ENCODE results near the gene PBRM1.
"Not testable (repeated sequence)": the region's sequence is repeated elsewhere in the genome, so short reads cannot be mapped to it uniquely, and the experiment has no call there.

The PBRM1 gene

DNA sequence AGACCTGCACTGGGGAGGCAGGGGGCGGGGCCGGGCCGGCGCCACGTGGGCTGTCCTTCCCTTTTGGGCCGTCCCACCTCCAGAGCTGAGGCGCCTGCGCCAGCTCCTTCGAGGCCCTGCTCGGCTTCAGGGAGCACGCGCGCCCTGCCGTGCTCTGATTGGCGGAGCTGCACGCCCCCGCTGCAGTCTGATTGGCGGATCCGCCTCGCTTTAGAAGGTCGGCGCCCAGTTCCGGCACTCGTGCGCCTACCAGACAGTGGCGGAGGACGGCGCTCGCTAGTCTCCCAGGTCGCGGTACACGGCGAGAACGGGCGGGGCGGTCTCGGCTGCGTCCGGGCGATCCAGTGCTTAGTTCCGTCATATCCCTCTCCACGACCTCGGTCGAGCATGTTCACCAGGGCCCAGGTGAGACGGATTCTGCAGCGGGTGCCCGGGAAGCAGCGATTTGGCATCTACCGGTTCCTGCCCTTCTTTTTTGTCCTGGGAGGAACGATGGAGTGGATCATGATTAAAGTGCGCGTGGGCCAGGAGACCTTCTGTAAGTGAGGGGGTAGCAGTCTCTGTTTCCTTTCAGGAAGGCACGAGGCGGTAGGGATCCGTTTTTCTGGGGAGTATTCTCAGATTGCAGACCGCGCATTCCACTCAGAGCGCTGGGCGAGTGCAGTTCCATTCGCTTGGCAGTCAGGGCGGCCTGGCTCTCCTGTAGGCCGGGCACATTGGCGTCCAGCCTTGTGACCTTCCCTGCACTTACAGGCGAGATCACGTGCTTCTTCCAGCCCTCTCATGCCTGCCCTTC, 149.1 kb downstream of the PBRM1 start, which contains the start of gene UQCC5:
Gene UQCC5, plus strand, starts transcription at position 237 of the 796 bp plus-strand sequence. Its CDS starts 151 bp downstream, at position 388.
- DNase-seq (ENCODE audit: low spot score) = peak; percentile 98

DNA sequence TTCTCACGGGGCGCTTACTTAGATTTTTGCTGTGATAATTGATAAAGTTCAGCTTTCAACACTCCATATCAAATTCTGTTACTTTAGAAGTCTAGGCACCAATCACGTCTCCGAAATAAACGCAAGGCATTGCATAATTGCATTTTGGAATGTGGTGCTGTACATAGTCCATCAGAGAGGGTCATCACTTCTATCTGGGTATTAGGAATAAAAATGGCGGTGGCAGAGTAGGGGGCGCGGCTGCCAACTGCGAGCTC, 149.7 kb downstream of the PBRM1 start:
- DNase-seq (ENCODE audit: low spot score) = no peak

DNA sequence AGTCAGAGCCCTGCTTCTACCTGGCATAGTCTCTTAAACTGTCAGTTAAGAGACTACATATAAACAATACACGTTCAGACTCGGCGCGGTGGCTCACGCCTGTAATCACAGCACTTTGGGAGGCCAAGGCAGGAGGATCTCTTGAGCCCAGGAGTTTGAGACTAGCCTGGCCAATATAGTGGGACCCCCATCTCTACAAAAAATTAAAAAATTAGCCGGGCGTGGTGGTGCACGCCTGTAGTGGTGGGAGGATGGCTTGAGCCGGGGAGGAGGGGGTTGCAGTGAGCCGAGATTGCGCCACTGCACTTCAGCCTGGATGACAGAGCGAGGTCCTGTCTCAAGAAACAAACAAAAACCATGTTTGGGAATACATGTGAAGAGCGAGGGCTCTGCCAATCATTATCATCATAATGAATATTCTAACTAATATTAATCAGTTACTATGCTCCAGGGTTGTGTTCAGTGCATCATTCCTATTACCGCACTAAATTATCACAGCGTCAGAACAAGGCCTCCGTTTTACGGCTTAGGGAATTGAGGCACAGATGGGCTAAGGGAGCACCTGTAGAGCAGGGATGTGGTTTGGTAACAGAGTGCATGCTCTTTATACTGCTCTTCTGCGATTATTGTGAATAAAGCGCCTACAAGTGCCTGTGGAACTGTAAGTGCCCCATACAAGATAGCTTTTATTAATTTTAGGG, 150.2 kb downstream of the PBRM1 start:
- no peak for DNase-seq (ENCODE audit: low spot score)

DNA sequence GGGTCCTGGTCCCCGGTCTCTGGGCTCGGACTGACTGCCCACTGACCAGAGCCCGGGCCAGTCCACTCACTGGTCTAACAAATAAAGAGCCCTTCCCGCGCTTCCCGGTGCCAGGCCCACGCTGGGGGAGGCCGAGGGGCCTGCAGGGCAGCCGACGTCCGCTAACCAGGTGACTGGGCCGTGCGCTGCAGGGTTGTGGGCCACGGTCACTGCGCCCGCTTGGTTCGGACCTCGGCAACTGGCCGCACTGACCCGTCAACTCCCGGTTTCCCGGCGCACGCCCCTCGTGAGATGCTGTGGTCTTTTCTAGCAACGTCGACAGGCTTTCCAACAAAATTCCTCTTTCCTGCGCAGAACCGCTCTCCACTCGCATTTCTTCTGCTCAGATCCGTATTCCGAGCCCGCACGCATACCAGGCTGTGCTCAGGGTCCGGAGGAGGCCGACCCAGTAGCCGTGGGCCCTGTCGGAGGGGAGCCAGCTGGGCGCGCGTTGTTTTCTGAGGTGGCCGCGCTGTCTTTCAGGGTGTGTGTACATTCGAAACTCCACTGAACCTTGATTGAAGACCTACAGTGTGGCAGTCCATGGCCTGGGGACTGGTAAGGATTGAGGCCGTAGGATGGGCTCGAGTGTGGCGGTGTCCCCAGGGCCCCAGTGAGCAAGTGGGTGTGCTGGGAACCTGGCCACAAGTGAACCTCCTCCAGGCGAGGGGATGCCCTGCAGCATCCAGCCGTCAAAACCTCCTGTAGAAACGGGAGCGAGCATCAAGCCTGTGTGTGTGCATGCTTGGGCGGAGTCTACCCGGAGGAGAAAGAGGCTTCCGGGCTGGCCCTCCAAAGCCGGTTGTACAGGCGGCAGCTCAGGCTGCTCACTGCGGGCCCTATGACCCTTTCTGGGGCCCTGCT, 151.2 kb downstream of the PBRM1 start:
- DNase-seq (ENCODE audit: low spot score) = no peak

DNA sequence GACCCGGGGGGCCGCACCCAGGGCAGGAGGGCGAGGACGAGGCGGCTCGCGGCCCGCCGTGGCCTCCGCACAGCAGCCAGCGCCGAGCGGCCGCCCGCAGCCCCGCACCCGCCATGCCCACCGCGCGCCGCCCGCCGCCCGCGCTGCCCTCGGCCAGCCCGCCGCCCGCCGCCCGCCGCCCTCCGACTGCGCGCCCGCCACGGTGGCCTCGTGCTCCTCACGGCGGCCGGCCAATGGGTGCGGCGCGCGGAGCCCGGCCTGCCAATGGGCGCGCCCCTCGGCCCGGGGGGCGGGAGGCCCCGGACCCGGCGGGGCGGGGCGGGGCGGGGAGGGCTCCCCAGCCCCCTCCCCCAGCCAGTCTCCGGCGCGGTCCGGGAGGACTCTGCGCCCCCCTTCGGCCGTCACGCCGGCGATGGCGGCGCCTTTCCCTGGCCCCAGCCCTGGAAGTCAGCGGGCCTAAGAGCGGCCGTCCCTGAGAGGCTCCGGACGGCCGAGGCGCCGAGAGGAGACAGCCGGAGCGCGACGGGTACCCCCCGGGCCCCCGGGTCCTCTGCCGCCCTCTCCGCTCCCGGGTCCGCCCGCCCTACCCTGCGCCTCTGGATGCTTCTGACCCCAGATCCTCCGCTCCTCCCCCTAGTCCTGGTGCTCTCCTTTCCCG, 152.0 kb downstream of the PBRM1 start, which contains the start of gene NT5DC2:
Gene NT5DC2, minus strand, starts transcription at position 235 of the 658 bp plus-strand sequence. Its CDS starts 120 bp downstream, at position 115.
- DNase-seq (ENCODE audit: low spot score) = peak; percentile 53

DNA sequence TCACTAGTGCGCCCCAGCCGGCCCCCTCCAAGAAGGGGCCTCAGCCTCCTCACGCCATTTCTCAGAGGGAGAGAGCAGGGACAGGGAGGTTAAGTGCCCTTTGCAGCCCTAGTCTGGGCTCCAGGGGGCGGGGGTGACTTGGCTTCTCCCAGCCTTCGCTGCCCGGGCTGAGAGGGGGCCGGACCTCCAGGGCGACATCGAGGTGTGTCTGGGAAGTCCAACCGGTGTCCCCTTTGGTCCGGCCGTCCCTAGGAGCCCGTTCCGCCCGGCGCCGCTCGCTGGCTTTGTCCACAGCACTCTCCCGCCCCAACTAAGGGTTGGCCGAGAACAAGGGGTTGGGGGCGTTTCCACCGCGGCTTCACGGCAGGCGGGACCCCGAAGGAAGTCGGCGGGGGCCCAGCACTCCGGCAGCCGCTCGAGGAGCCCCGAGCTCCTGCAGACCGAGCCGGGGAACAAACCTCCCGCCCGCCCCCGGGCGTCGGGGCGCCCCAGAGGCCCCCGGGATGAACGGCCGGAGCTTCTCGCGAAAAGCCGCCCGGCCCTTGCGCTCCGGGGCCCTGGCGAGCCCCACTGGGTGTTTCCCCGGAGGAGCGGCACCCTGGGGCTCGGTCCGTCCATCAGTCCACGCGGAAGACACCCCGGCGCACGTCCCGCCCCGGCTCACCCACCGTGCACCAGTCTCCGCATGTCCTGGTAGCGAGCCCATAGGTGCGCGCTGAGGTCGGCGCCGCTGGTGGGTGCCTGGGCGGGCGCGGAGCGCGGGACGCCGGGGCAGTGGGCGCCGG, 152.7 kb downstream of the PBRM1 start:
- no peak for DNase-seq (ENCODE audit: low spot score)

DNA sequence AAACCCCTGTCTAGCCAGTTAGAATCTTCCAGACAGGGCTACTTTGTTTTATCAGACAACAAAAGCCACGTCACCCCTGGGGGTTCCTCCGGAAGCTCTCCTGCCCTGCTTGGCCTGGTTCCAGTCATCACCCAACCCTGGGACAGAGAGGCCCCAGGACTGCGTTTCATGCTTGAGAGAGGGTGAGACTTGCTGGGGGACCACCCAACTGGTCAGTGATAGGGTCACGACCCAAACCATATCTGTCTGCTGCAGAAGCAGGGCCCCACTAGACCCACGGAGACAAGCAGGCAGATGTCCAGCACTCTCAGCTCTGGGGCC, 153.2 kb downstream of the PBRM1 start:
- no peak for DNase-seq (ENCODE audit: low spot score)

DNA sequence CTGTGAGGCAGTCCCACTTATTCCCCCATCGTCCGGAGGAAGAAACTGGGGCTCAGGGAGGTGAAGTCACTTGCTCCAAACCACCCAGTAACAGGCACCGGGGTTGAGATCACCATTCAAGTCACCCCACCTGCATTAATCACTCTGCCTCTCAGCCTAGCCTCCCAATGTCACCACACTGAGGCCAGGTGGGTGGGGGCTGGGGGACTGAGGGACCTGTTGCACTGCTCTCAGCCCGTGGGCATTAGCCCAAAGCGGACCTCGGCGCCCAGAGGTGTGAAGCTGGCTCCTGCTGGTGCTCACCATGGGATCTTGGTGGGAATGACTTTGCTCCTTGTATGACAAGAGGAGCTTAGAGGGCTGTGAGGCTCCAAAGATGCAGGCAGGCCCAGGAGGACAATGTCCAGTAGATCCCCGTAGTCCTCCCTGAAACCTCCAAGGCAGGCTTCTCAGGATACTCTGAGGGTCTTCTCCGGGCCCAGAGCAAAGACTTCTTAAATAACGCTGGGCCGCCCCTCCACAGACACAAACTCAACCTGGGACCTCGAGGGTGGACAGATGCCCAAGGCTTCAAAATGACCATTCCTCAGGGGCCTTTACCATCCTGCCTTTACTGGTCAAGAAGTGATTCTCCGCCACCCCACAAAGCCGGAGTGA, 153.7 kb downstream of the PBRM1 start:
- no peak for DNase-seq (ENCODE audit: low spot score)

DNA sequence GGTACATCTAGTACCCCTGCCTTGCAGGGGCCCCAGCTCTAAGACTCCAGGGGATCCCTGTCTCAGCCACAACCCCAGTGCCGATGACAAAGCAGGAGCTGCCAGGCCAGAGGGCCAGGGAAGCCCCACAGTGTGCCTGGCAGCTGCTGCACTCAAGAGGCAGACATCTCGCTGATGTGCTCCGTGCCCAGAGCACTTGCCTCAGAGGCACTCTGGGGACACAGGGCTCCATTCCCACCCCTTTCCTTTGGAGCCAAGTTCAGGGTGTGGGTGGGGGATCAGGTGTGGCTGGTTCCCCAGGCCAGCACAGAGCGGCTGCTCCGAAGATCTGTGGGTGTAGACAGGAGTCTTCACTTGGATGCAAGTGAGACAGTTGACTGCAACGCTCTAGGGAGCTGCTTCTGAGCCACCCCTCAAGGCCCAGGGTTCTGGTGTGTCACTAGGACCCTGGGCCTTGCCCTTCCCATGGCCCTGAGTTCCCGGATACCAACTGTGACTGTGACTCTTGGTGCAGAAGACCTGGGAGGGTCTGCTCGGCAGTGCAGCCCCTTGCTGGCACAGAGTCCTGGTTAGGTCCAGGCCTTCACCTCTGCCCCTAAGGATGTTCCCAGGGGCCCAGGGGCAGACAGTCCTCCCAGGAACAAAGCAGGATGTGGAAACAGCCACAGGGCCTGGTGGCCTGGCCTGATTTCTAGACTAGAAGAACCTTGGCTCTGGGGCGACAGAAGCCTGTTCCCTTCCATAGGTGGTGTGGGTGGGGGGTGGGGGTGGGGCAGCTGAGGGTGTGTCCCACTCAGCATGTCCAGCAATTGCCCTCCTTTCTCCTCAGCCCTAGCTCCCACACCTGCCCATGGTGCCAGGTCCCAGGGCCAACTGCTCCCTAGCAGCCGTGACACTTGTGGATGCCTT, 154.5 kb downstream of the PBRM1 start:
- no peak for DNase-seq (ENCODE audit: low spot score)

DNA sequence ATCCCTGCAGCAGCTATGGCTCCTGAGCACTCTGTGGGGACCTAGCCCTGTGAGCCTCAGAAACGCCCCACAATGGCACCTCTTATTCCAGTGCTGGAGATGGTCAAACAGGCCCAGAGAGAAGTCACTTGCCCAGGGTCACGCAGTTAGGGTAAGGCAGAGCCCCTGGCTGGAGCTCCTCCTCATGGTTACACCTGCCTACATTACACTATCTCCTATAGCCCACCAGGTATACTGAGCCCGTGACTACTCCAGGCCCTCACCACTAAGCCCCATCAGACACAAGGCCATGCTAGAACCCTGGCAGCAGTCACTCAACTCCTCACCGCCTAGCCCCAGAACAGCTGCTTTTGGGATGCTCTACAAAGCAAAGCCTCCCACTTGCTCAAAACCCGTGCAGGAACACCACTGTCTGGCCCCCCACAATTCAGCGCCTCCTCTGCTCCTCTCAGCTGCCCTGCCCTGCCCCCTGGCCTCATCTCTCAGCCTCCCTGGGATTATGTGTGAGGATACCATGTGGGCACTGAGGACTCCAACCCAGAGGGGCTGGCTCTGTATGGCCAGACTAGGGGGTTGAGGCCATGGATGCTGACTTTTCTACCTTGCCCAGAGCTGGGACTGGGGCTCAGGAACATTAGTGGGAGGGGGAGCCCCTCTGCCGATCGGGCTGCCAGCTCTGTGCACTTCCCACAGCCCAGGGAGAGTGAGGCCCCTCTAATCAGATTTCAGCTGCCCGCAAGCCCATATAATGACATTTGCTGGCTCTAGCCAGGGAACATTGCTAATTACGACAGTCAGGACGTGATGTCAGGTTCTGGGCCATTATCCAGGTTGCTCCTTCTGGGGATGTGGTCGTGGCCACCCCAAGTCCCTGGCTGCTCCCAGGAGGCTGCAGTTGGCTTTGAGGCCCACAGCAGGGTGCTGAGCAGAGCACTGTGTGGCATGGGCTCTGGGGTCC, 156.1 kb downstream of the PBRM1 start:
- no peak for DNase-seq (ENCODE audit: low spot score)

DNA sequence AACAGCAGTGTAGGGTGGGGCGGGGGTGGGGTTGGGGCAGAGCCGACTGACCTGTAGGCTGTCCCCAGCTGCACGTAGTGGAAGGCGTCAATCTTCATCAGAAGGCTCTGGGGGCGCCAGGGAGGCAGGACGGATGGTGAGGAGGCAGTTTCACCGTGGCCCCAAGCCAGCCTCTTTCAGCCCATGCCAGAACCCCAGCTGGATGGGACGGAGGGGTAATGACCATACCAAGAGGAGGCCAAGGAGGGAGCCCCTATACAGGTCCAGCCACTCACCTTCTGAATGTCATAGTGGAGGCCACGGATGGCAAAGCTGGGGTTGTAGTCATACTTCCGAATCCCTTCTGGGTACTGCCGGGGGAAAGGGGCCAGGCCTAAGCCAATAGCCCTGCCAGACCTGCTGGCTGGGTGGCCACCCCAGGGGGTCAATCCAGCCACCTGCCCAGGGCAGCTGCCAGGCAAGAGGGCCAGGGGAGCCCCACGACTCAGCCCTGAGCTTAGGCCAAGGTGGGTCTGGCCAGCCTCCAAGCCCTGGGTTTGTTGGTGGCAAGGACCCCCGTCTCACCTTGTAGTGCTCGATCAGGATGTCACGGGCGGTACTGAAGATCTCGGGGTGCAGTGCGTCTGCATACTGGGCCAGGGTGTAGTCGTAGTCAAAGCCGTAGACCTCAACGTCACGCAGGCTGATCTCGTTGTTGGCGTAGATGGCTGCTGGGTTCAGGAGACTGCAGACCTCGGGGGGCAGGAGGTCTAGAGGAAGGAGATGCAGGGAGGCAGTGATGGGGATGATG, 156.9 kb downstream of the PBRM1 start:
- no peak for DNase-seq (ENCODE audit: low spot score)

DNA sequence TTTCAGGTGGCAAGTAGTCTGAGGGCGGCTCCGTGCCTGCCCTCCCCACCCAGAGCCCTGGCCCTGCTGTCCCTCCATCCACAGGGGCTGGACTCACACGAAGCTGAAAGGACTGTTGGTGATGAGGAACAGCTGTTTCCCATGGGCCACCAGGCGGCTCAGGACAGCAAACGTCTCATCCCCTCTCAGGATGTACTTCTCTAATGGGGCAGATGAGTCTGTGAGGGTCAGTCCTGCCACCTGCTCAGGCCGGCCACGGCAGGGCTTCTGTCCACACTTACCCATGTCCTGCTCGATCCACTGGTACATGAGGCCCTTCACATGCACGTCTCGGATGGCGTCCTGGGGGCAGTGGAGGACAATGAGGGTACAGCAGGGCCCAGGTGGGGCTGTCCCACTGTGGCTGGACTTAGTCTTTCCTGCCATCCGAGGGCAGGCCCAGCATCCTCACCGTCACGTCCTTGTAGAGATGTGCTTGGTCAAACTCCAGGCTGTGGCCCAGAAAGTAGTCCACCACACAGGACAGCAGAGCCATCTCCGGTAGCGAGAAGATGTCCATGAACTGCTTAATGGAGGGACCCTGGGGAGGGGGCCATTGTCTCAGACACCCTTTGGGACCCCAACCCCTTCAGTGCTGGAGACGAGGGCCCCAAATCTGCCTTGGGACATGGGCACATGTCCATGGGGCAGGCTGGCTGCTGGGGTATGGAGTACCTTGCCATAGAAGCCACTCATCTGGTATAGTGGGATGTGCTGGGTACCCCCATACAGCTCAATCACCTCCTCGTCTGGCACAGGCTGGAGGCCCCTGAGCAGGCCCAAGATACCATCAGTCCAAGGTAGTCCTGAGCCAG, 157.8 kb downstream of the PBRM1 start:
- no peak for DNase-seq (ENCODE audit: low spot score)

DNA sequence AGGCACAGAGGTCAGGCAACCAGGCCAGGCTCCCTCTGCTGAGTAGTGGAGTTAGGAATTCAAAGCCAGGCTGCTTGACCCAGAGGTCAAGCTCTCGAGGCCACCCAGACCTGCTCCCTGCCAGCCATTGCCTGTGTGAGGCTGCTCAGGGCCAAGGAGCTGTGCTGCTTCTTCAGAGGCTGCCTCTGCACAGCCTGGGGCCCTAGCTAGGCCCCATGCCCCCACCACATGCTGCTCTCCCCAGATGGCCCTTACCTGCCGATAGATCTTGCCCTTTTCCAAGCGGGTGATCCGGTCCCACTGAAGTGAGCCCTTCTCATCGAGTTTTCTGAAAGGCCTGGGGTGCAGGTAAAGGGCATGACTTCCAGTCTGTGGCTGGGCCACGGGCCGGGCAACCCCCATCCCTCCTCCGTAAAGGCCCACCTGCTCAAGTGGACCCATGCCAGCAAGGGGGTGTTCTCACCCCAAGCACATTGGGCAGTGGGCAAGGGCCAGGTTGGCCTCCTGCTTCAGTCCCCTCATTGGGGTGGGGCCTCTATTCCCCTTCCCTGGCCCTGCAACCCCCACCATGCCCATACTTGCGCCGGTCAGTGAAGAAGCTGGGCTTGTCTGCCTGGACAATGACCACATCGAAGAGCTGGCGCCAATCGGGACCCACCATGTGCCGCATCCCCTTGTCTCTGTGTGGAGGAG, 158.5 kb downstream of the PBRM1 start:
- no peak for DNase-seq (ENCODE audit: low spot score)

DNA sequence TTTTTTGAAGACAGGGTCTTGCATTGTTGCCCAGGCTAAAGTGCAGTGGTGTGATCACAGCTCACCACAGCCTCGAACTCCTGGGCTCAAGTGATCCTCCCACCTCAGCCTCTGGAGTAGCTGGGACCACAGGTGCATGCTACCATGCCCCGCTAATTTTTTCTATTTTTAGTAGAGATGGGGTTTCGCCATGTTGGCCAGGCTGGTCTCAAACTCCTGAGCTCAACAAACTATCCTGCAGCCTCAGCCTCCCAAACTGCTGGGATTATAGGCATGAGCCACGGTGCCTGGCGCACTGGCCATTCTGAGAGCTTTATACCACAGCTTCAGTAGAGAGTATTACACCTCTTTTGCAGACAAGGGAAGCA, 159.1 kb downstream of the PBRM1 start:
- DNase-seq (ENCODE audit: low spot score) = not testable (repeated sequence)

DNA sequence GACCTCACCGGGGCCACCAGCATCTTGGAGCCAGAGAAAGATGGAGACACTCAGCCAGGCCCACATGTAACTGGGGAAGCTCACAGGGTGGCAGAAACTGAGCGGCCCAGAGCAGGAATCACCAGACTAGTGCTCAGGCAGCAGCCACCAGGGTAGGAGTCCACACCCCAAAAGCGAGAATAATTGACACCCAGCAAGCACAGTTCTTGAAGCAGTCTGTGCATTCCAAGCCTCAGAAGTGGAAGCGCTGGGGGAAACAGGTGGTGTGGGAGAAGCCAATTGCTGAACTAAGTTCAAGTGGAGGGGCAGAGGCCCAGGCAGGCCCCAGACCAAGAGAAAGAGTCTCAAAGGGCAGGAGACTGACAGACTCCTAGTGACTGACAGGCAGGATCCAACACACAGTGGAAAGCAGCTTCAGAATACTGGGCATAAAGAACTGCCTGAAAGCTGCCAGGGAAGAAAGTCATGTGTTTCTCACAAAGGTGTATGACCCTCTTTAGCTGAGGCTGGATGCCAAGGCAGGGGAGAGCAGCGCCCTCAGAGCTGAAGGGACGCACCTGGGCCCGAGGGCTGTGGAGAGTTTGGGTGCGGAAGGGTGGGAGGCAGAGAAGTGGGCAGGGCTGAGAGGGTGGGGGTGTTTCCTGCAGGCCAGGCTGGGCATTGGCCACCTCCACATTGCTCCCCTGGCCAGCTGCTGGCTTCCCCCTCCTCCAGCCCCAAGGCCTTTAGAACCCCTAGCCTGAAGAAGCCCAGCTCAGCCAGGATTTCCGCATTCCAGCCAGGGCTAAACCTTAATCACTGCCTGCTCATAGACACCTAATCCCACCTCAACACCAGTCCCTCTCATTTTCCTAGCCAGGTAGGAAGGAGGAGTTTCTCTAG, 159.8 kb downstream of the PBRM1 start:
- DNase-seq (ENCODE audit: low spot score) = no peak

Data from COLO829 (cell line).